Endothelial cell of hepatic sinusoid (primary cell): Measurements from ENCODE around the gene ADAMTS15.

ENCODE experiments used
- in situ Hi-C: cut with HindIII; loops from 2 replicates; pipeline ENCODE4 v1.10.0; 2017; ENCODE audit warnings: low sequenced_read_pairs

ADAMTS15 gene

GRCh38 chr11:130418210-130418609 is 30.2 kb upstream of the ADAMTS15 start:
- in situ Hi-C loops = no loop called here

GRCh38 chr11:130418756-130419155 is 29.7 kb upstream of the ADAMTS15 start:
- in situ Hi-C loops = no loop called here

GRCh38 chr11:130420478-130421198 is 27.8 kb upstream of the ADAMTS15 start:
- in situ Hi-C loops = no loop called here

GRCh38 chr11:130421199-130421585 is 27.3 kb upstream of the ADAMTS15 start:
- in situ Hi-C loops = no loop called here

GRCh38 chr11:130421697-130422096 is 26.7 kb upstream of the ADAMTS15 start:
- in situ Hi-C loops = no loop called here

- in situ Hi-C loops = no loop called here
Observed at GRCh38 chr11:130422251-130422995, 26.0 kb upstream of the ADAMTS15 start.

GRCh38 chr11:130423541-130424142 is 24.8 kb upstream of the ADAMTS15 start:
- in situ Hi-C loops = no loop called here

GRCh38 chr11:130424613-130425140 is 23.8 kb upstream of the ADAMTS15 start:
- in situ Hi-C loops = loop anchor here (5.0 kb wide), 1 partner anchor 433 kb away; no protein-coding TSS in a partner anchor

GRCh38 chr11:130425156-130425555 is 23.3 kb upstream of the ADAMTS15 start:
- in situ Hi-C loops = loop anchor here (5.0 kb wide), 1 partner anchor 432 kb away; no protein-coding TSS in a partner anchor

- in situ Hi-C loops = loop anchor here (5.0 kb wide), 1 partner anchor 431 kb away; no protein-coding TSS in a partner anchor
Observed at GRCh38 chr11:130426223-130426836, 22.1 kb upstream of the ADAMTS15 start.

- in situ Hi-C loops = loop anchor here (5.0 kb wide), 1 partner anchor 430 kb away; no protein-coding TSS in a partner anchor
Observed at GRCh38 chr11:130426837-130427341, 21.6 kb upstream of the ADAMTS15 start.

- in situ Hi-C loops = loop anchor here (5.0 kb wide), 1 partner anchor 430 kb away; no protein-coding TSS in a partner anchor
Observed at GRCh38 chr11:130427581-130428315, 20.7 kb upstream of the ADAMTS15 start.

GRCh38 chr11:130428316-130429119 is 19.9 kb upstream of the ADAMTS15 start, which contains the start of gene ADAMTS8:
Gene ADAMTS8, minus strand, starts transcription at chr11:130428609. Its CDS starts 323 bp downstream, at chr11:130428286.
- in situ Hi-C loops = loop anchor here (5.0 kb wide), 1 partner anchor 429 kb away; no protein-coding TSS in a partner anchor

- in situ Hi-C loops = loop anchor here (5.0 kb wide), 1 partner anchor 428 kb away; no protein-coding TSS in a partner anchor
Observed at GRCh38 chr11:130429120-130429681, 19.2 kb upstream of the ADAMTS15 start.

GRCh38 chr11:130429983-130430382 is 18.5 kb upstream of the ADAMTS15 start:
- in situ Hi-C loops = loop anchor here (5.0 kb wide), 1 partner anchor 427 kb away; no protein-coding TSS in a partner anchor

GRCh38 chr11:130431331-130431773 is 17.1 kb upstream of the ADAMTS15 start:
- in situ Hi-C loops = no loop called here

GRCh38 chr11:130431801-130432200 is 16.6 kb upstream of the ADAMTS15 start:
- in situ Hi-C loops = no loop called here

- in situ Hi-C loops = no loop called here
Observed at GRCh38 chr11:130433357-130433756, 15.1 kb upstream of the ADAMTS15 start.
